Measurements from ENCODE around the gene ARHGAP27.

DNA sequence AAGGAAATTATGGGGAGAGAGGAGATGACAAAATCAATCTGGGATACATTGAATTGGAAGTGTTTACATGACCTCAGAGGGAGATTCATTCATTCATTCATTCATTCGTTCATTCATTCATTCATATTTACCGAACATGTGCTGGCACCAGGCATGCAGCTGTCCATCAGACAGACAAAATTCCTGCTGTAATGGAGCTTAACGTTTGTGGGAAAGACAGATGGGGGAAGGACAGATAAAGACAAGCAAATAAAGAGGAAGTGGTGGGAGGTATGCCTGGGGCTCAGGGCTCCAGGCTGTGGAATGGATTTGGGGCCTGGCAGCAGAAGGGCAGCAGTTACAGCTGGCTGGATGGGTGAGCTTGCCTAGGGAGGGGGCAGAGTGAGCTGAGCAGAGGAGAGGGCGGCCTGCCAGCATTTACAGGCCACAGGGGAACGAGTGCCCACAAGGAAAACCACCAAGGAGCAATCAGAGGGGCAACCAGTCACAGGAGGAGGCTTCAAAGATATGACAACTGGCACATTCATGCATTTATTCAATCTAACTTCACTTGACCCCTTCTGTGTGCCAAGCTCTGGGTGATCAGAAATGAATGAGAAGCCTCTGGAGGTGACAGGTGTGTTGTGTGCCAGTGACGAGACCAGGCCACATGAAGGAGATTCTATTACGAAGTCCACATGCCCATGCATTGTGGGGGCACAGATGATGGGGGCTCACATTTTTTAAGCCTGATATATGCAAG, 48.5 kb downstream of the ARHGAP27 start:
- TF ChIP-seq POLR2A (IDR thresholded peaks at IDR 0.05; ENCODE audit: low read length) (no peak), GATA1 (IDR thresholded peaks at IDR 0.05; ENCODE audit: low read depth, low read length) (no peak)
